GM20431 (cell line): ENCODE measurements around the gene LAMTOR3.

Source experiments
- in situ Hi-C: fragments of 300-500 bp; cut with MseI, MboI; formaldehyde crosslinking; loops from one replicate; pipeline ENCODE4 v1.15.0; 2020; ENCODE audit warnings: low sequenced_read_pairs; ENCODE audit not compliant: unreplicated experiment

LAMTOR3 gene

GRCh38 chr4:99894161-99894997 lies at the start of gene LAMTOR3:
Gene LAMTOR3, minus strand, starts transcription at chr4:99894427. Its CDS starts 464 bp downstream, at chr4:99893963.
- in situ Hi-C loops = no loop called here

DNA sequence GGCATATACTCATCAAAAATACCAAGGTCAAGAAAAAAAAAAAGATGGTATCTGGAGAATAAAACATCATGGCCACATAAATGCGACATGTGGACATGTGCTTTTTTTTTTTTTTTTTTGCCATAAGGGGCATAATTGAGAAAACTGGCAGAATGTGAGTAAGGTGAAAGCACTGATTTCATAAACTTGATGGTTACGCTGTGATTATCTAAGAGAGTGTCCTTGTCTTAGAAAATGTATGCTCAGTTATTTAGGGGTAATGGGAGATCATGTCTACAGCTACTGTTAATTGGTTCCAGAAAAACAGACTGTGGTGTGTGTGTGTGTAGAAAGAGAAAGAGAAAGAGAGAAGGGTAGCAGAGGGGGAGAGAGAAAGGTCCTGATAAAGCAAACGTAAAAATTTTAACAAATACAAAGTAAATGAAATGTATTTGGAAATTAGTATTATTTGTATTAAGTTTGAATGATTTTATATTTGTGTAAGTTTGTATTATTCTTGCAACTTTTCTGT lies 44.1 kb upstream of the LAMTOR3 start:
- in situ Hi-C loops = no loop called here

DNA sequence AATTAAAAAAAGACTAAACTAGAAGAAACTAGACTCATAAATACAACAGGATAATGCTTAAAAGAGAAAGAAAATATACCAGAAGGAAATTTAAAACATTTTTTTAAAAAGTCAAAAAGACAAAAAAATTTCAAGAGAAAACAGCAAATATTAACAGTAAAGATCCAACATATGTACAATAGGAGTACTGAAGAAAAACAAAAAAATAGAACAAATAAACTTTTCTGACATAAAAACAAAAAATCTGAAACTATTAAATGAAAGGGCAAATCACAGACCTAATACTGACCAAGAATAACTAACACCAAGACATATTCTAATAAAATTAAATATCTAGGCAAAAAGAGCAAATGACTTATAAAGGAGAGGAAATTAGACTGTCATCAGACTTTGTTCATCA lies 40.7 kb upstream of the LAMTOR3 start:
- in situ Hi-C loops = no loop called here

- in situ Hi-C loops = no loop called here
These were observed 33.3 kb upstream of the LAMTOR3 start for GRCh38 chr4:99927566-99927965.

DNA sequence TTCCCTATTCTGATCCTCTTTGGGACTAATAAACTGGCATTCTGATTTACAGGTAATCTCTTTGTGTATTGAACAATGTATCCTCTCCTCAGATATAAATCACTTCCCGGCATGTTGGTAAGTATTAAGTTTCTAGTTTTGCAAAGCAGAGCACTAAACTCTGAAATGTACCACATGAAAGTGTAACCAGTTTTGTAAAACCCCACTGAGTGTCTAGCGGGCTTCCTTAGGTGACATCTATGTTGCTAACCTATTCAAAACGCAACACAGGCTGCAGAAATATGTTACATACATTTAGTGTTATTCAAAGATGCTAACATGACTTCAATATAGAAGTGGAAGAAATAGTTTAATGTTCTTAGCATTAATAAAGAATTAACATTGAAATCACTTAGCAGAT lies 26.9 kb upstream of the LAMTOR3 start:
- in situ Hi-C loops = no loop called here

DNA sequence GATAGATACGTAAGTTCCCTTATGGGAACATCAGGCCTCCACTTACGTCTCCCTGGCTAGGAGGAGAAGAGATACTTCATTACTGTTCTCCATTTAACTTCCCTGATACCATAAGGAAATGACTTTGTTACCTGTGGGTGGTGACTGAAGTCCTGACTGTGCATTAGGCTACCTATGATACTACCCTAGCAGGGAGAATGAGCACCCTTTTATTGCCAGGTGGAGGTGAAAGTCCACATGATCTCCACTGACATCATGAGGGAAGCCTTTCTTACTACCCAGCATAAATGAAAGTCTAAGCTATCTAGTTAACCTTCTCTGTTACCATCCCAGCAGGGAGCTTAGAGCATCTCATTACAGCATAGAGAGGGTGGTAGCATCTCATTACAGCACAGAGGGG lies 24.4 kb upstream of the LAMTOR3 start:
- in situ Hi-C loops = no loop called here

DNA sequence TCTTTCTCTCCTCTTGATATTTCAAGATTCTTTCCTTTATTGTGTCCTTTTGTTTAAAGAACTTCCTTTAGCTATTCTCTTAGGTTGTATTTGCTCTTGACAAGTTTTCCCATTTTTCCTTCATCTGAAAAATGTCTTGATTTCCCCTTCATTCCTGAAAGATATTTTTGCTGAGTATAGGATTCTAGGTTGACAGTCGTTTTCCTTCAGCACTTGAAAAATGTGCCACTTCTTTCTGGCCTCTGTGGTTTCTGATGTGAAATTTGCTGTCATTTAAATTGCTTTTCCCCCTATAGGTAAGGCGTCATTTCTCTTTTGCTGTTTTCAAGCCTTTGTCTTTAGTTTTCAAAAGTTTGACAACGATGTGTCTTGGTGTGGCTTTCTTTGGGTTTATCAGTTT lies 23.3 kb upstream of the LAMTOR3 start:
- in situ Hi-C loops = no loop called here

GRCh38 chr4:99915449-99915848 lies 21.2 kb upstream of the LAMTOR3 start:
- in situ Hi-C loops = no loop called here

- in situ Hi-C loops = no loop called here
These were observed 771 bp upstream of the LAMTOR3 start for GRCh38 chr4:99894998-99895397.

DNA sequence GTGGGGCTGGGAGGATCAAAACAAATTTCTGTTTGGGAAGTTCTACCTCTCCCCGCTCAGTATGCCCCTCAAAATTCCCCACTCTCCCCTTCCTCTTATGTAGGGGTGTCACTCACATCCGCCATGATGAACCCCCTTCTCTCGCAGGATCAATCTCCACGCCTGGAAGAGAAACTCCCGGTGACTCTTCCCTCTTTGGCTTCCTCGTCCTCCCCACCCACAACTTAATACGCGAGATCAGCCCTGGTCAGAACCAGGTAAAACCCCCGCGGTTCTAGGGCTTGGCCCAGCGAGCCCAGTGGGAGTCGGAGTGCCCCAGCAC lies 427 bp downstream of the LAMTOR3 start:
- in situ Hi-C loops = no loop called here

- in situ Hi-C loops = no loop called here
These were observed 1.2 kb downstream of the LAMTOR3 start for GRCh38 chr4:99893029-99893428.

DNA sequence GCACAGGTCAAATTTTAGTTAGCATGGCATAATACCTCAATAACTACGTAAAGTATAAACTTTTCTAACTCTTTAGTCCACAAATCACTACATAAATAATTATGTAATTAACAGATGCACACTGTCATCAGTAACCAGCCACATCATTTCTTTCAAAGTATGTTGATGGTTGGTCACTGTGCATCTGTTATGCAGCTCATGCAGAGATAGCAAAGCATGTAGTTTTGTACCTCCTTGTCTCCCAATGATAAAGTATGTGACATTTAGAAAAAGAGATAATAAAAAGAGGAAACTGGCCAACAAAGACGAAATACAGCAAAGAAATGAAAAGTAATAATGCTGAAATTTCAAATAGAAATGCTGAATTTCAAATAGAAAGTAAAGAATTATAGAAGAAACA lies 2.9 kb downstream of the LAMTOR3 start:
- in situ Hi-C loops = no loop called here

- in situ Hi-C loops = no loop called here
These were observed 6.4 kb downstream of the LAMTOR3 start for GRCh38 chr4:99887837-99888236.

DNA sequence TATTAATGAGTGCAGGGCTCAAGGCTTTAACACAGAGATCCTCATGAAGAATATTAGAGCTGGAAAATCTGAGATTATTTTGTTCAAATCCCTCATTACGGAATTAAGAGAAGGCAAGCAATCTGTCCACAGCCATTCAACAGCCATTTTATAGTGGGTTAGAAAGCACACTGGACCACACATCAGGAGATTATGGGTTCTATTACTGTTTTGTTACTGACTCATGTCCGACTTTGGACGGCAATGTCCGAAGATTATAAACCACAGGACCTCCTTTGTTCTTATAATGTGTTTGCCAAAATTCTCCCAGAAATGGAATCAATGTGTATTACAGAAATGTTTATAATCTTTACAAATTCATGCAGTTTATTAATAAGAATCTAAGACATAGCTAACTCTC lies 8.1 kb downstream of the LAMTOR3 start:
- in situ Hi-C loops = no loop called here

DNA sequence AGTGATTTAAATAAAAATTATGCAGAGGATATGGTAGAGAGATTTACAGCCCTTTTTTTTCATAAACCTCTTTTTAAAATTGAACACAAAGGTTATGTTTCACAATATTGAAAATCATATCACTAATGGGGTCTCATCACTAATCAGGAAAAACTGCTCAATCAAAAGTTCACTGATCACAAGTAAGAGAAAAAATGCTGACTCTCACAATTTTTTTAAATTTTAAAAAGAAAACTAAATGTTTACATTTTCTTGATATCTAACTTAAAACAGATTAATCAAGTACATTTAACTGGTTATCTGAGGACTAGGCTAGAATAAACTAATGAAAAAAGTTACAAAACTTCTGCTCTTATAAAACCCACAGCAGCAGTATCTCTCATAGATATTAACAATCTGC lies 8.5 kb downstream of the LAMTOR3 start:
- in situ Hi-C loops = no loop called here

DNA sequence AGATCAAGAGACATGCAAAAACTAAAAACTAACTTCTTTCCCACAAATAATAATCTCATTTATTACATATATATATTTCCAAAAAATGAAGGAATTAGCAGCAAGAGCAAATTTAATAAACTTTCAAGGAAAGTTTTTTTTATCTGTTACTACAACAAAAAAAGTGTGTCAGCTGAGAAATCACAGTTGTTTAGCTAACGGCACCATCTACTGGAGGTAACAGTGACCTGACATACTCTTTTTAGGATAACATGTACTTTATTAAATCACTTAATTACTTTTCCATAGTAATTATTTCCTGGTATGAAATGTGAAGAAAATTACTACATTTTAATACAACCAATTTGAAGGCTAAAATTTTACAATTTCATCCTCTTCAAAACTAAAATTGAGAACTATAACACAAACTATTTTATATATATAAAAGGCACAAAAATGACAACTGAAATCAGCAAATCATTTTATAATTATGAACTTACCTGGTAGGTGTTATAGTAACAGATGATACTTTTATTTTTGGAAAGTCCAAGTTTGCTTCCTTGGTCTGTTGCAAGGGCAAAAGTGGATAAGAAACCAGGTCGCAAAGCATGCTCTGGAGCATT lies 9.1 kb downstream of the LAMTOR3 start:
- in situ Hi-C loops = no loop called here

- in situ Hi-C loops = loop anchor here (10.0 kb wide), 1 partner anchor 65 kb away; the partner anchor contains the start of gene DAPP1
These were observed 14.8 kb downstream of the LAMTOR3 start for GRCh38 chr4:99879458-99879857.

DNA sequence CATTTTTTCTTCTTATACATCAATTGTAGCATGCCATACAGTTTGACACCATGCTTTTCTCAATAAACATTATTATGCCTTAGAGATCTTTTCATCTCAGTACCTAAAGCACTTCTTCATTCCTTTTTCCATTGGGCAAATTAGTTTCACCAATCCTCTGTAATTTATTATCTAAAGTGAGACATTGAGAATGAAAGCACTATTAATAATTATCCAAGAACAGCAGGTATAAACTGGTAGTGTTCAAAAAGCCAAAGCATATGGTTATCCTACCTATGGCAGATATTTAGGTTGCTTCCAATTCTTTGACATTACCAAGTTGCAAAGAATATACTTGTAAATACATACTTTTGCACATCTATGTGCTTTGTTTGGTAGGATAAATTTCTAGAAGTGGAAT lies 15.6 kb downstream of the LAMTOR3 start:
- in situ Hi-C loops = loop anchor here (10.0 kb wide), 1 partner anchor 64 kb away; the partner anchor contains the start of gene DAPP1

GRCh38 chr4:99876946-99877345 lies 17.3 kb downstream of the LAMTOR3 start:
- in situ Hi-C loops = loop anchor here (10.0 kb wide), 1 partner anchor 62 kb away; the partner anchor contains the start of gene DAPP1

- in situ Hi-C loops = loop anchor here (10.0 kb wide), 1 partner anchor 60 kb away; the partner anchor contains the start of gene DAPP1
These were observed 19.2 kb downstream of the LAMTOR3 start for GRCh38 chr4:99875071-99875470.

DNA sequence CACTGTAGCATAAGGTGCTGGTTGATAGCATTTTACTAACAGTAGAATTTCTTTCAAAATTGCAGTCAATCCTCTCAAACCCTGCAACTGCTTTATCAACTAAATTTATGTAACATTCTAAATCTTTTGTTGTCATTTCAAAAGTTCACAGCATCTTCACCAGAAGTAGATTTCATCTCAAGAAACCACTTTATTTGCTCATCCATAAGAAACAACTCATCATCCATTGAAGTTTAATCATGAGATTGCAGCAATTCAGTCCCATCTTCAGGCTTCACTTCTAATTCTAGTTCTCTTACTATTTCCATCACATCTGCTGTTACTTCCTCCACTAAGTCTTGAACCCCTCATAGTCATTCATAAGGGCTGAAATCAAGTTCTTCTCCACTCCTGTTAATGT lies 21.7 kb downstream of the LAMTOR3 start:
- in situ Hi-C loops = loop anchor here (10.0 kb wide), 1 partner anchor 58 kb away; the partner anchor contains the start of gene DAPP1
